ENCODE data around the gene DPCD.

DPCD gene

DNA sequence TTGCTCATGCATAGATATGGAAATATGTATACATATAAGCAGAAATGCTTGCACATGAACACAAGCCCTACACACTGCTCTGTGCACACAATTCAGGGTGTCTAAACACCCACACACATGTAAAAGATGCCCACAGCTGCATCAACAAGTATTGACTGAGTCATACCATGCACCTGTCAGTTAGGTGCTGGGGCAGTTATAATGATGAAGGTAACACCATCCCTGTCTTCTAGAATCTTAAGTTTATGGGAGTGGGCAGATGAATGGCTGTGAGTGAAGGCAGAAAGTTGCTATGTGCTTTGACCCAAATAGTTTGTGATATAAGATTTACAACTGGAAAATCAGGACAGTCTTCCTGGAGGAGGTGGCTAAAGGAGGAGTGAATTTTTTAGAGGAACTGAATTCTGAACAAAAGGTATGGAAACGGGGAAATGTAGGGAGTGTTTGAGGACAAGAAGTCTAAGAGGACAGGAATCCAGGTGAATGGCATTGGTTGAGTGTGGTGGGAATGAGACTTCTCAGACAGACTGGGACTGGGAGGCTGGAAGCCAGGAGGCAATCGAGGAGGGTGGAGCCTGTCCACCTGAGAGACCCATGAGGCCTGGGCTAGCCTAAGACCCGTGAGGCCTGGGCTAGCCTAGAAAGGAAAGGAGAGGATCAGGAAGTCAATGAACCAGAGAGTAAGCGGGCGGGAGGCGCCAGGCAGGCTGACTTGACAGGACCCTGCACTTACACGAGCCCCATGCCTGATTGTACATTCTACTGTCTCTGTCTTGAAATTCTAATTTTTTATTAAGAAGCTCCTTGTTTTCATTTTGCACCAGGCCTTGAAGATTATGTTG lies 20.7 kb upstream of the DPCD start:
- DNase-seq: no peak

DNA sequence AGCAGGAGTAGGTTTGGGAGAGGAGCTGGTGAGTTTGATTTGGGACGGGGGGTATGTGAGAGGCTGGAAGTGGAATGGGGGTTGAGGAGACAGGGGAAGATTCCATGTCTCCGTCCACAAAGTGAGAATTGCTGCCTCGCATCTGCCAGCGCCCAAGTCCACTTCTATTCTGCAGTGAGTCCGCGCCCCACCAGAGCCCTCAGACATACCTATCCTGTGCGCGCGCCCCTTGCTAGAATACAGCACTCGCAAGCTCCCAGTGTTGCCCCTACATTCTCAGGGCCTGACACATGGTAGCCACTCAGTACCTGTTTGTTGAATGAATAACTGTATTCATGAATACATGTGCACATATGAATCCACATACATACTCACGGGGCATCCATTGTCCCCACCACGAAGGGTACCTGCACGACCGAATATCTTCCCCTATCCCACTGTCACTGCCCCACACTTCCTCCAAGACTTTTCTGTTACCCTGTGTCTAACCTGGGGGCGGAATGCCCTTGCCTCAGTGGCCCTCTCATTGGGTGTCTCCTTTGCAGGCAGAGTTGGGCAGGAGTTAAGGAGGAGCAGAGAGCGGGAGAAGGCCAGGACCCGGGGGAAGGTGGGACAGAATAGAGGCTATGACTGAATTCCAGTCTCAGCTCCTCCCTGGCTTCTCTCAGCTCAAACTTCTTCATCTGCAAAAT lies 19.9 kb upstream of the DPCD start:
- no peak for DNase-seq

DNA sequence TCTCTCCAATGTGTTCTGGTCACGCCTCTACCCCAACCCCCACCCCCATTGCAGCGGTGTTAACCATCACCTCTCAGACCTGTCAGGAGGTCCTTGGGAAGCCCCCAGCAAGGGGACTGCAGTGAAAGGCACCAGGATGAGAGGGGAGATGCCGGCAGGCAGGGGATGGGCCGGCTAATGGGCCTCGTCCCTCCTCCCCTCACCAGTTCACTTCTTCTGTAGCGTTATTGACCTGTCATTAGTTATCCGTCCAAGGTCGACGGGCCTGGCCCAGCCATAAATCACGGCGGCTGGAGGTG lies 18.8 kb upstream of the DPCD start:
- no peak for DNase-seq

DNA sequence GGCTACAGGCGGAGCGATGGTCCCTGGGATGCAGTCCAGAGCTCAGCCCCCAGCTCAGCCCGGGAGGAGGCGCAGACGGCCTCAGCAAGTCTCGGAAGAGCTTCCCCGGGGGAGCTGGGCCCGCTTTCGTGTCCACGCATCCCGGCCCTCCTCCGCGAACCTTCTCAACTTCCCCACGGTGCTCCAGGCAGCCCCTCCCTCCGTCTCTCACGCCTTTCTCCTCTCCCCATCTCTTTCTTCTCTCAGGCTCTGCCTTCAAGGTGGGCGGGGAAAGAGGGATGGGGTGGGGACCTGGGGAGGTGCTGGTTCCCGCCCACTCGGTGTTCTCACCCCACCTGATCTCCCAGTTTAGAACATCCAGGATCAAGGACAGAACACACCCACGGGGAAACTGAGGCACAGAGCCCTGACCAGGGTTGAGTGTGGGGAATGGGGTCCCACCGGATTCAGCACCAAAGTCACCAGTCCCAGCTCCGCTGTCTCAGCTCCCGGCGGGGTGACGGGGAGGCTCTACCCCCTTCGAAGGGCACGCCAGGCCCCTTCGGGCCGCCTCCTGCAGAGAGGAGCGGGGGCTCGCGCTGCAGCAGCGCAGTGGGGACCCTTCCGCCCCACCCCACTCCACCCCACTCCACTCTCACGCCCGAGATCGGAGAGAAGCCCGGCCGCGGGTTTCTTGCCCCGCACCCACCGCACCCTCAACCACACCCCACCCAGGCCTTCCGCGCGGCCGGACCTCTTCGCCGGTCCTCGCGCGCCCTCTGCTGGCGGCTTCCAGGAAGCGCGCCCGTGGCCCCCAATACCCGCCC lies 18.3 kb upstream of the DPCD start:
- DNase-seq: peak; percentile 53

DNA sequence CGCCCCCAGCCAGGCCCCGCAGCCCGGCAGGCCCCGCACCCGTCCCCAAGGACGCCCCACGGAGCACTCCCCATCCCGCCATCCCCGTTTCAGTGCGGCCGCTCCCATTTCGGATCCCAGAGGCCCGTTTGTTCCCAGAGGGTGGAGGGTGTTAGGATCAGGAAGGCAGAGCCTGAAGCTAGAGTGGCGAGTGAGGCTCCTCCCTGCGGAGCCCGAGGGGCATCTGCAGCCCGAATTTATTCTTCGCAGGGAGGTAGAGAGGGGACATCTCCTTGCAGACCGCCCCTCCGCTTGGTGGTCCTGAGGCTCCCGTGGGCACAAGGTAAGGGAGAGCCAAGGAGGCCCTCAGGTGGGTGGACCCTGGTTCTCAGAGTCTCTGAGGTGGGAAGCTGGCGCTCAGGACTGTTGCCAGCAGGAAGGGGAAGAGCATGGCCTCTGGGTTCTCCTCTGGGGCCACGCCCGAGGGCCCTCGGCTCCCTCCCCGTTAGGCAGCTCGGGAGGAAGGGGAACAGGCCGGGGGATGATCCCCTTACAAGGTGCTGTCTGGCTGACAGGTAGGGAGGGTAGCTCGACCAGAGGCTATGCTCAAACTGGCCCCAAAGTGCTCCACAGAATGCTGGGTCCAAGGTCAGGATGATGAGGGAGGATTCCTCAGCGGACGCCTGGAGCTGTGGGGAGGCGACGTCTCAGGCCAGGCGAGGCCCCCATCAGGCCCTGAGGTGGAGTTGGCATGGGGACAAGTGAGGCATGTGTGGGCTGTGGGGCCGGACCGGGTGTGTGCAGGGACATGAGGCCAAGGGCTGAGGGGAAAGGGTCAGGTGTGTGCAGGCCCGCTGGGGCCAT lies 17.5 kb upstream of the DPCD start:
- DNase-seq: no peak

DNA sequence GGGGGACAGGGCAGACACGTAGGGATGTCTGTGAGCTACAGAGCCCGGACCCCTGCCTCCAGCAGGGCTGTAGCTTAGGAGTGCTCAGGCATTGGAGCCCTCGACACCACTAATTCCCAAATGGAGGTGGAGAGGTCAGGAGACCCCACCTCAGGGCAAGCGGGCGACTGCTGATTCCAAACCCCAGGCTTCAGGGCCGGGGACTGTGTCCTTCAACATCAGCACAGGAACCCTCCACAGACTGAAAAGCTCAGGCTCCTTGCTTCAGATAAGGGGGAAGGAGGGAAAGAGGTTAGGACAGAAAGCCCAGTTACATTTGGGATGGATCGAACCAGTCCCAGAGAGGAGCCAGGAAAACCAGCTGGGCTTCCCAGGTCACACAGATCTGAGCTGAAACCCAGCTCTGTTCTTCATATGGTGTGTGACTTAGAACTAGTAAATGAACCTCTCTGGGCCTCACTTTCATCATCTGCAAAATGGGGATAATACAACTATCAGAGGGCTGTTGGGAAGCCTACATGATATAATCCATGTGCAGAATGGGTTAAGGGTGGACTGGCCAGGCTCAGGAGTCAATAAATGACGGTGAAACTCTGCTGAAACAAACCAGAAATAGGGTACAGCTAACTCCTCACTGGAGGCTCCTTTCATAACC lies 16.7 kb upstream of the DPCD start:
- DNase-seq: no peak

DNA sequence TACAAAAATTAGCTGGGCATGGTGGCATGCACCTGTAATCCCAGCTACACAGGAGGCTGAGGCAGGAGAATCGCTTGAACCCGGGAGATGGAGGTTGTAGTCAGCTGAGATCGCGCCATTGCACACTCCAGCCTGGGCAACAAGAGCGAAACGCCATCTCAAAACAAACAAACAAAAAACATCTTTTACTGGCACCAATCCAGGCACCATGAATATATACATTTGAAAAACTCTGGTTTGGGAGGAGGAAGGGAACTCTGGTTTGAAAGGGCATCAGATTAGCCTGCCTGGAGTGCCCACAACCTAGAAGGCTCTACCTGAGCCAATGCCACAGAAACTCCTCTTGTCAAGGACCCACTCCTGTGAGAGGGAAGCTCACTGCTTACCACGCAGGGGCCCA lies 16.0 kb upstream of the DPCD start:
- no peak for DNase-seq

DNA sequence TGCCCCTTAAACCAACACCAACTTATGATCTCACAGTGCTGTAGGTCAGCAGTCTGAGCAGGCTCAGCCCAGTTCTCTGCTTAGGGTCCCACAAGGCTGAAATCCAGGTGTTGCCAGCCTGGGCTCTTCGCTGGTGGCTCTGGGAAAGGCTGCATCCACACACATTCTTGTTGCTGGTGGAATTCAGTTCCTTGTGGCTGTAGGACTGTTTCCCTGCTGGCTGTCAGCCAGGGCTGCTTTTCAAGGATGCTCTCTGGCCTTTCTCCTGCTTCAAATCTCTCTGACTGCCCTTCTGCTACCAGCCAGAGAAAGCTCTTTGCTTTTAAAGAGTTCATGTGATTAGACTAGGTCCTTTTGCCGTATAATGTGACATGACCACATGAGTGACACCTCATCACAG lies 15.3 kb upstream of the DPCD start:
- no peak for DNase-seq

DNA sequence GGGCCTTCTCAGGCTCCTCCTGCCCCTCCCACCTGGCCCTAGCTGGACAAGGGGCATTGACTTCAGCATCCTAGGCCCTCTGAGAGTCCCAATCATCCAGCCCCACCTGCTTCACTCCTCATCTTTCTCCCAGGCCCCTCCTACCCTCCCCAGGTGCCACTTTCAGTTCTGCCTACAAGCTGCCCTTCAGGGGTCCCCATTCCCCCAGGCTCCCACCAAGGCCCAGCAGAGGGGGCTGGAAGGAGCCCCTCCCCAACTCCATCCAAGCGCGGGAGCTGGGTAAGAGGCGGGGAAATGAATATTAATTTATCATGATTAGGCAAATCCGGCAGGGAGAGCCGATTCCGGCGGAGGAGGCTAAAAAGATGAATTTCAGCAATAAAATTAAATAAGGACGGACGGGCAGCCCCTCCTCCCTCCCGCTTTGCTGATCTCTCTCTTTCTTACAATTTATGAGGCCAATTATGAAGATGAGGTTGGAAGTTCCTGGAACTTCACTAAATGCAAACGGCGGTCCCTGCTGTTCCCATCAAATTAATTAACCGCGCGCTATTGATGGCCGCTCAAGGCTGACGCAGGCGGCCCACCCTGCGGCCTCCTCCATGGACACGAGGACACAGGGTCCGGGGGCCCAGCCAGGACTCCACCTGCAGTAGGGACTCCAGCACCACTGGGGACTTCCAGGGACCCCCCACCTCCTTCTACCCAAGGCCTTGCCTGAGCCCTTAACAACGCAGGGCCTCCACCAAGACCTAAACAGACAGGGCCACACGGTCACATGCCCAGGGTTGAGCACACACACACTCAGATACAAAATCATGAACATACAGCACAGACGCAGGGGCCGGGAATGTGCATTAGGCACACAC lies 14.0 kb upstream of the DPCD start:
- no peak for DNase-seq

DNA sequence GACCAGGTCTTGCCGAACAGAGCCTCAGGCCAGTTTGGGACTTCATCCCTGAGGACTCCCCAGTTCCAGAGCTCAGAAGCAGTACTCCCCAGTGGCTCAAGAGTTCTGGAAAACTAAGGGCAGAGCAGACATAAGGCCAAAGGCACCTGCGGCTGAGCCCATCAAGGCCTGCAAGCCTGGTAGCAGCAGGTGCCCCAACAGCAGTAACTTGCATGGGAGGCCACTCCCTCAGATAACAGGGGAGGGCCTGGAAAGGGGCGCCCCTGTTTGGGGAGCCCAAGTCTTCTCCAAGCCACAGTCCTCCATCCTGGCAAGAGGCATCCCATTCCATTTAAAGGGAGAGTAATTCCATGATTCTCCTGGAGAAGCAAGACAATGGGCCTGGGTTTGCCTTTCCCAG lies 13.0 kb upstream of the DPCD start:
- no peak for DNase-seq

DNA sequence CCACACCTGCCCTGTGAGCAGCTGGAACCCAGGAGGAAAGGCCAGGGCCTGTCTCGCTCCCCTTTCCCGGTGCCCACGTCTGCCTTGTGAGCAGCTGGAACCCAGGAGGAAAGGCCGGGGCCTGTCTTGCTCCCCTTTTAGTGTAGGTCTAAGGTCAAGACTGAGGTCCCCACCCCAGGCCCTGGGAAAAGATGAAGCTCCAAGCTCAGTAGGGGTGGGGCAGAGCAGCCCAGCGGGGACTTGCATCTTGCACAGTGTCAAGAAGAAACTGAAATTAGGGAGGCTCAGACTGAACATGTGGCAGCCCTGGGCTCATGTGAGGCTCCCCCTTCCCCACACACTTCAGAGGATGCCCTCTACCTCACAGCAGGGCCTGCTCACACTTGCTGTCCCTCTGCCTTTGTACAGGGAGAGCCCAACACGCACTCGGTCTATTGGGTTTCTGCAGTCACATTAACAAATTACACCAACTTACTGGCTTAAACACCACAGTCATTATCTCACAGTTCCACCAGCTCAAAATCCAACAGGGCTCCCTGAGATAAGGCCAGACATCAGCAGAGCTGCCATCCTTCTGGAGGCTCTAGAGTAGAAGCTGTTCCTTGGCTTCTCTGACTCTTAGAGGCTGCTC lies 12.4 kb upstream of the DPCD start:
- DNase-seq: no peak

DNA sequence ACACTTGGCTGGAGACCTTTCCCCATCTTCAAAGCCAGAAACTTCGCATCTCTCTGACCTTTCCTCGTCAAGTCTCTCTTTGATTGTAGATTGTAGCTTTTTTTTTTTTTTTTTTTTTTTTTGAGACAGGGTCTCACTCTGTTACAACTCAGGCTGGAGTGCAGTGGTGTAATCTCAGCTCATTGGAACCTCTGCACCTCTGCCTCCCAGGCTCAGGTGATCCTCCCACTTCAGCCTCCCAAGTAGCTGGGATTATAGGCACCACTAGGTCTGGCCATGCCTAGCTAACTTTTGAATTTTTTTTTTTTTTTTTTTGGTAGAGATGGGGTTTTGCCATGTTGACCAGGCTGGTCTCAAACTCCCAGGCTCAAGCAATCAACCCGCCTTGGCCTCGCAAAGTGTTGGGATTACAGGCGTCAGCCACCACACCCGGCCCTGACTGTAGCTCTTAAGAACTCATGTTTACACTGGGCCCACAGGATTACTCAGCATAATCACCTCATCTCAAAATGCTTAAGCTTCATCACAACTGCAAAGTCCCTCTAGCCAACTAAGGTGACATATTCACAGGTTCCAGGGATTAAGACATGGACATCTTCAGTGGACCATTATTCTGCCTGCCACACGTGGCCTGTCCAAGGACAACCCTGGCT lies 11.8 kb upstream of the DPCD start:
- DNase-seq: no peak

DNA sequence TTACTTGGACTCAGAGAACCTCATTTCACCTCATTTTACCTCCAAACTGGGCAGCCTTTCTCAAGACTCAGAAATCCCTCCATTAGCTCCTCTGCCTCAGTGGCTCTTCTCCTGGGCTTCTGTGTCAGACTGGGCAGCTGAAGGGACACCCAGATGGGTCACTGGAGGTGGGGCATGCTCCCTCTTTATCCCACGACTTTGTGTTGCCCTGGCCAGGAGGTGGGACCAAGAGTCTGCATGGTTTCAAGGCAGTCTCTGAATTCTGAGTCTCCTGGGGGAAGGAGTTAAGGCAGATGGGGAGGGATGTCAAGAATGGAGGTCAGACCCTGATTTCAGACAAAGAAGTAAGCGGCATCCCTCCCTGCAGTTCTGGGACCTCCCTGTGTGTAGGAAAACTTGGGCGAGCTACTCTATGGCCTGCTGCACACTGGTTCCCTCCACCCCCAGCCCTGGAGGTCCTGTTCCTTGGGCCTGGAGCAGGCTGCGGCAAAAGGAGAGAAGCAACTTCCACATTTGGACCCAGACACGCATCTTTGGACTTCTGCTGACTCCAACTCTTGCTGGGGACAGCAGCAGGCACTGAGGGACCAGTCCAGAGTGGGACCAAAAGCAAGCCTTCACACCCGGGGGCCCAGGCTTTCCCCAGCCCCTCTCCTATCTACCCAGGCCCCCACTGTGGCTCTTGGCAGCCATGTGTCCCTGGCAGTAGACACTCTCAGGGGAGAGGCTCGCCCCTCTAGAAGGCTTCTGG lies 10.8 kb upstream of the DPCD start:
- DNase-seq: no peak

DNA sequence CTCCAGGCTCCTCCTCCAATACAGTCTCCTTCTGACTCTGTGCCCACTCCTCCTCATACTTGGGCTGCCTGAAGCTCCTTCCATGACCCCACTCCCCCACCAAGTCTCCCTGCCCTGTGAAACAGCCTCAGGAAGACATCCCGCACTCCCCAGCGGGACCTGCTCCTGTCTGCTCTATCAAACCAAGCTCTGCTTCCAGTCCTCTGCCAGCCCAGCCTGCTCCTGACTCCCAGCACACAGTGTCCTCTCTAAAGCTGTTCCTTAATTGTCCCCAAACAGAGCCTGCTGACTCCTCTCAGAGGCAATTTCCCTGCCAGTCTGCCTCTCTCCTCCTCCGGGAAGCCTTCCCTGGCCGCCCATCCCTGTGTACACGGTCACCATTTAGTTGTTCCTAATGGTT lies 9.9 kb upstream of the DPCD start:
- DNase-seq: no peak

DNA sequence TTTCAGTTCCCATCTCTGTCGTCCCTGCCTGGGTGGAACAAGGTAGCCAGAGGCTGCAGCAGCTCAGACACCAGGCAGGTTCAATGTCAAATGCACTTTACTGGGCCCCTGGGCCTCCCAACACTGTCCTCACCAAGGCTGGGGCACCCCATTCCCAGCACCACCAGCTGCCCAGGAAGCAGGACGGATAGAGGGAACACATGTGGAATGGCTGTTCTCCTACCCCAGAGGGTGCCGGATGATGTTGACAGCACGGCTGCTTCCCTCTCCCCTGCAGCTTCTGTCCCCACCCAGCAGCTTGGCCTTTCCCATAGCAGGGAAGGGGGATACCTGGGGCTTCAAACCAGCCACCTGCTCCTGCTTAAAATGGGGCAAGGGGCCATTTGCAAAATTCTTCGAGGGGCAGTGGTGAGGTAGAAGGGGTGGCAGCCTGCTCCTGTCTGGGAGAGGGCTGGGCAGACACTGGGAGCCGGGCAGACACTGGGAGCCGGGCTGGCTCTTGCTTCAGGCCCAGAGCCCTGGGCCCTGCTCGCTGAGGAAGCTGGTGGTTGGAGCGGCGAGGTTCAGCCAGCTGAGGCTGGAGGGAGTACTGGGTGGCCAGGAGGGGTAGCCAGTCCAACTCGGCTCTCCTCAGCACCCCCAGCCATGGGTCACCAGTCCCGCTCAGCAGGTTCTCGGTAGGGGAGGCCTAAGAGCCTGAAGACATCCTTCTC lies 9.2 kb upstream of the DPCD start:
- DNase-seq: no peak

DNA sequence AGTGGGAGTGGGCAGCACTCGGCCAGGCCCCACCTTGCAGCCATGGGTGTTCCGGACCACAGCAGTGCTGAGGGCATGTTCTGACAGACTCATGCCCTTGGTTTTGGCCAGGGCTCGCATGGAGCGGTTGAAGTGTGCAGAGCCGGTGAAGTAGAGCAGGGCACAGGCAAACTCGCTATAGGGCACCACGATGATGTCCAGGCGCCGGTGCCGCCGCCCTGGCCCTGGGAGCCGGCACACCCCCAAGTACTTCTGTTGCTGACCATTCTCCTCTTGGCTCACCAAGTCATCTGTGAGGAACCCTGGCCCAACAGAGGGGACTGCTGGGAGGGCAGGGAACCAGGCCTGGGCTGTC lies 8.6 kb upstream of the DPCD start:
- DNase-seq: no peak

DNA sequence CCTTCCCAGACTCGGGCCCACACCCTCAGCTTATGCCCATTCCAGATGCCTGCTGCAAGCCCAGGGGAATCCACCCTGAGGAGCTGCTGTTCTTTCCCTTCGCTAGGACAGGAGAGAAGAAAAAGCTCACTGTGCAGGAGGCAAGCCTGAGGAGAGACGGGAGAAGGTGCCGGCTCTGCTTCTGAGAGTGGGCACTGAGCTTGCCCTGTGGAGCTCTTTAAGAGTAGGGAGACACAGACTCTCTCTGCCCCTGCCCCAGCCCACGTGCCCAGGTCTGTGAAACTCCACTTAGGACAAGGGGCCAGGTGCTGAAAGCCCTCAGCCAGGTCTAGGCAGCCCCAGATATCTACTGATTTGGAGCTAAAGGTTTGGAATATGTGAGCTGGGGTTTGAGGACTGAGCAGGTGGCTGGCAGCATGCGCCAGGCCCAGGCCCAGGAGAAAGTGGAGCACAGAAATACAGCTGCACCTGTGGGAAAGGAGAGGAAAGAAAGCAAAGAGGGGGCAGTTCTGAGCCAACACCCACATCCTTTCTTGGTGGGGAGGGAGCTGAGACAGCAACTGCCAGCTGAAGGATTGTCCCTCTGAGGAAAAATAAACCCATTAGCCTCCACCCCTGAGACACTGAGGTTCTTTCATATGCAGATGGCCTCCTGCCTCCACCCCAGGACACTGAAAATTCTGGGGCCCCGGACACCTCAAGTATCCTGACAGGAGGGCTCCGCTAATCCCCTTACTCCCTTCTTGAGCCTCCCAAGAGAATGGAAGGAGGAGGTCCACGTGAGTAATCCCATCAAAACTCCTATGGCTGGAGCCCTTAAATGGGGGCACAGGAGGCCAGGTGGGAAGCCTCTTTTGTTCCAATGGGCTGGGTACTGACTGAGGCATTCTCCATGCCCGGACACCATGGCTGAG lies 7.4 kb upstream of the DPCD start:
- DNase-seq: no peak

DNA sequence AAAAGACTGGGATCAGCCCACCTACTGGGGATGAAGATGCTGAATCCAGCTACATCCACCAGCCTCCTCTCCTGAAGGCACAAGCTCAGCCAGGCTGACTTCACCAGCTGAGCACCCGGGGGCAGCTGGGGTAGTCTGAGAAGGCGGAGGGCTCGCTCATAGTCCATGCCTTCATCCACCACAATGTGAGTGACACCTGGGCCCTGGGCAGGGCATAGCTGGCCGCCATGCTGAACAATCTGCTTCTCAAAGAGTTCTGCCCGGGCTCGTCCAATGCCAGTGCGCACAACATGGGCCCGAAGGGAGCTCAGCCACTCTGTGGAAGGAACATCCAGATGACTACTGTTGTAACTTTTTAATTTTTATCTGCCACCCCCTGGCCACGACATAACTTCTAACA lies 2.3 kb upstream of the DPCD start:
- DNase-seq: no peak

All from NCI-H510A (cell line).